ENCODE results near the gene UGP2.

UGP2 gene

DNA sequence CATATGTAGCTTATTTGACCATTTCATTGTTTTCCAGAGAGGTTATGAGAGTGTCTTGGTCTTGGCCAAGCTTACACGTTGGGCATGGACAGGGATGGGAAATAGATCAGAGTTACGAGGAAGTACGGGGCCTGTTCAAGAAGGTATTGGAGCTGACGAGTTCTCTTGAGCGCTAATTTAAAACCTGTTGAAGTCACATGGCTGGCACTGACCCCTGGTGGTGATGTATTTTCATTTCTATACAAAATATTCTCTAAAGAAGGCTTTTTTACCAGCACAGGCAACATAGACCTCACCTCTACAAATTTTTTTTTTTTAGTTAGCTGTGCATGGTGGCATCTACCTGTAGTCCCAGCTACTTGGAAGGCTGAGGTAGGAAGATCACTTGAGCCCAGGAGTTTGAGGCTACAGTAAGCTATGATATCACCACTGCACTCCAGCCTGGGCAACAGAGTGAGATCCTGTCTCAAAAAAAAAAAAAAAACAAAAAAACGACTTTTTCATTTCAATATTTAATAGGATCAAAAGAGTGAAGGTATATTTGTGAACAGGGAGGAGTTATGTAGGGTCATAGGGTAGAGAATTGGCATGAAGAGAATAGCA lies 19.6 kb downstream of the UGP2 start:
- Mint-ChIP-seq H3K36me3 (ENCODE audit: low read depth) (peaks cover 92% of the 10 kb centered on the region), H3K4me1 (ENCODE audit: low read depth) (peaks cover 16% of the 10 kb centered on the region)

DNA sequence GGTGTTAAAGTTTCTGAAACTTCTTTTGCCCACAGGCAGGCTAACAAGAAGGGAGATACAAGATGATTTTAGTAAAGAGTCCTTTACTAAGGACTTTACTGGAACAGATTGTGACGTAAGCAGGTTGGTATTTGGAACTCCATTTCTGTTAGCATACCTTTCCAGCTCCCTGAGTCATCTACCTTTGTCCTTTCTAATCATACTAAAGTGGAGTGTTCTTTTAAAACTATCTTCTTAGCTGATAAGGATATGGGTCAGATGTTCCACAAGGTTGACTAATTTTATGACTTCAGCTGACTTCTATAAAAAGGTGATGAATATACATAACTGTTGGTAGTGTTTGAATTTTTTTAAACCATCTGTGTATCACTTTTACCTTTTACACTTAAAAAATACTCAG lies 21.1 kb downstream of the UGP2 start:
- H3K27me3 Mint-ChIP-seq, result no peaks in the 10 kb centered on the region
- H3K36me3 Mint-ChIP-seq (ENCODE audit: low read depth), result peaks cover 87% of the 10 kb centered on the region
- no peak overlapping the region for H3K27ac Mint-ChIP-seq
- H3K4me3 Mint-ChIP-seq, result no peak overlapping the region
- peaks cover 12% of the 10 kb centered on the region for H3K4me1 Mint-ChIP-seq (ENCODE audit: low read depth)
- intact Hi-C loops (cut with micrococcal nuclease), result loop anchor here (5.0 kb wide), 1 partner anchor 276 kb away; the partner anchor contains the start of genes MDH1 and WDPCP
- no peaks in the 10 kb centered on the region for H3K9me3 Mint-ChIP-seq

More for the DNA sequence above, 19.6 kb downstream of the UGP2 start:
- intact Hi-C loops (cut with micrococcal nuclease), result loop anchor here (1.0 to 5.0 kb wide), 2 partner anchors 169 to 274 kb away; partner anchors contain the start of genes MDH1 and WDPCP
- no peak overlapping the region for H3K27ac Mint-ChIP-seq
- H3K4me3 Mint-ChIP-seq, result no peak overlapping the region
- H3K9me3 Mint-ChIP-seq, result no peaks in the 10 kb centered on the region
- no peaks in the 10 kb centered on the region for H3K27me3 Mint-ChIP-seq

DNA sequence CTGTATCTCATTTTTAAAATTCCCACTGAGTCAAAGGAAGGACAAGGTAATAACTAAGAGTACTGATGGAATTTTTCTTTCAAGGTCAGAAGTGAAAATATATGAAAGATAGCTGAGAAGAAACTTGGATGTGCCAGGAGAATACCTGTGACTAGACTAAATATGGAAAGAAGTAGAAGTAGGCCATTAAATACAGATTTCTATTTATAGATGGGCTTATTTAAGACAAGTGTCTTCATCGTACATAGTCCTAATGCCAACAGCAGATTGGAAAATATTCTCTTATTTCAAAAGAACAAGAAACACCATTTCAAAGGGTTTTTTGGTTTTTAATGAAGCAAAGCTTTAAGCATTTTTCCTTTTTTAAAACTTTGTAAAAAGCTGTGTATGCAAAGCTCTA lies 22.0 kb downstream of the UGP2 start:
- Mint-ChIP-seq H3K36me3 (ENCODE audit: low read depth) (peaks cover 87% of the 10 kb centered on the region), H3K9me3 (no peaks in the 10 kb centered on the region), H3K27me3 (no peaks in the 10 kb centered on the region), H3K4me3 (no peak overlapping the region), H3K4me1 (ENCODE audit: low read depth) (peaks cover 12% of the 10 kb centered on the region), H3K27ac (no peak overlapping the region)
- intact Hi-C loops (cut with micrococcal nuclease), result loop anchor here (5.0 kb wide), 1 partner anchor 276 kb away; the partner anchor contains the start of genes MDH1 and WDPCP

DNA sequence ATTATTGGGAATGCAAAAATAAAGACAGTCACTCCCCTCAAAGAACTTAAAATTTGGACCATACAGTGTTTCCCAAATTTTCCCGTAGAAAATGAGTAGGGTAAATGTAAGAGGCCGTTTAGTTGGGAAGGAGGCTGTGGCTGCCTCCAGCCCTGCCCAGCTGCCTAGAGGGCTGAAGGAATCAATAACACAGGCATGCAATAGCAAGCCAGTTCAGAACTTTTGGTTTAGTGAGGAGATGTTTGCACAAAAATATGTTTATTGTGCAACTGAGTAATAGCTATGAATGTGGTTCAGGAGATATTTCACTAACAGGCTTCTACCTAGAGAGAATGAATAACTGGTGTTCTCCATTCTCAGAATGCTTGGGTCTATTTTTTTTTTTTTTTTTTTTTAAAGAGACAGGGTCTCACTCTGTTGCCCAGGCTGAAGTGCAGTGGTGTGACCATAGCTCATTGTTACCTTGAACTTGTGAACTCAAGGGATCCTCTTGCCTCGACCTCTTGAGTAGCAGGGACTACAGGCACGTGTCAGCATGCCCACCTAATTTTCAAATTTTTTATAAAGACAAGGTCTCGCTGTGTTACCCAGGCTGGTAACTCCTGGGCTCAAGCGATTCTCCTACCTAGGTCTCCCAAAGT lies 23.6 kb downstream of the UGP2 start:
- intact Hi-C loops (cut with micrococcal nuclease), result no loop called here

DNA sequence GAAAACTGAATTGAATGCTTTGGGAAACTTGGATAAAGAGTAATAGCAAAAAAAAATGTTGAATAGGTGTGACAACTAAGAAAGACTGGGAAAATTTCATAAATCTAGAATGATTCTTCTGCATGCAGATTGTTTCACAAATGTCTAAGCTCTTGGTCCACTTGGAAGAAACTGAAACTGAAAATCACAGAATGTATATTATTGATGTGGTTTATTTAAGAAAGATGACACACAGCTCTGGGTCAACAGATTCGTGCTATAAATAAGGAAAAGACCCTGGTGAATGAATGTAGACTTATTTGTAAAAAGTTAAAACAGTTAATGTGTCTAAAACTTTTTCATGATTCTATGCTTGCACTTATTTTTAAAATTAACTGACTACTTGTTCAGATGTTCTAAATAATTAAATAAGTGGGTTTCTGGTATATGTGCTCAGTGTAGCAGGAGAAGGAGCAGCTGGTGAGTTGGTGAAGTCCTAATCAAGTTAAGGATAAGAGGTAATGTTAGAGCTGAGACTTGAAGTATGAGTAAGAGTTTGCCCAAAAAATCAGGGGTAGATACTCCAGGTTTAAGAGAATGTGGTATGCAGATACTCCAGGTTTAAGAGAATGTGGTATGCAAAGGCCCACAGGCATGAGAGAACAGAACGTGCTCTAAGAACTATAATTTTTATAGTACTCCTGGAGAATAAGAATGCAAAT lies 24.5 kb downstream of the UGP2 start:
- Mint-ChIP-seq H3K4me1 (ENCODE audit: low read depth) (peaks cover 9% of the 10 kb centered on the region), H3K9me3 (no peaks in the 10 kb centered on the region), H3K27me3 (no peaks in the 10 kb centered on the region), H3K4me3 (no peak overlapping the region), H3K27ac (no peak overlapping the region), H3K36me3 (ENCODE audit: low read depth) (peaks cover 77% of the 10 kb centered on the region)
- intact Hi-C loops (cut with micrococcal nuclease), result no loop called here

More for the DNA sequence above, 23.6 kb downstream of the UGP2 start:
- H3K4me1 Mint-ChIP-seq (ENCODE audit: low read depth), result peaks cover 12% of the 10 kb centered on the region
- H3K9me3 Mint-ChIP-seq, result no peaks in the 10 kb centered on the region
- H3K36me3 Mint-ChIP-seq (ENCODE audit: low read depth), result peaks cover 77% of the 10 kb centered on the region
- no peaks in the 10 kb centered on the region for H3K27me3 Mint-ChIP-seq
- H3K27ac Mint-ChIP-seq, result no peak overlapping the region
- H3K4me3 Mint-ChIP-seq, result no peak overlapping the region

DNA sequence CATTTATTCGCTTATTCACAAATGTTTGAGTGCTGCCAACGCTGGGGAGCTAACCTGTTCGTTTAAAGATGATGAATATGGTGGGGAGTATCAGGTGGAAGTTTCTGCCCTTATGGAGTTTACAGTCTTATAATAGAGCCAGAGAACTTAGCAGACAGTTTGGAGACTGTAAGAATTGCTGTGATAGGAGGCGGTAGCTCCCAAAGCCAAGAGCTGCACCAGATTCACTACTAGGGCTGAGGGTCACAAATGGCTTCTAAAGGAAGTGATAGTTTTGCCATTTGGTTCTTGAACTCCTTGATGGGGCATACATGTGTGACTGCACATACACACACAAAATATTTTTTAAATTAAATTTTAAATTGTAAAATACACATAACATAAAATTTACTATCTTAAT lies 29.0 kb downstream of the UGP2 start:
- Mint-ChIP-seq H3K4me3 (no peak overlapping the region), H3K27me3 (no peaks in the 10 kb centered on the region), H3K4me1 (ENCODE audit: low read depth) (peaks cover 15% of the 10 kb centered on the region), H3K36me3 (ENCODE audit: low read depth) (peaks cover 79% of the 10 kb centered on the region), H3K9me3 (no peaks in the 10 kb centered on the region), H3K27ac (no peak overlapping the region)
- intact Hi-C loops (cut with micrococcal nuclease), result no loop called here

DNA sequence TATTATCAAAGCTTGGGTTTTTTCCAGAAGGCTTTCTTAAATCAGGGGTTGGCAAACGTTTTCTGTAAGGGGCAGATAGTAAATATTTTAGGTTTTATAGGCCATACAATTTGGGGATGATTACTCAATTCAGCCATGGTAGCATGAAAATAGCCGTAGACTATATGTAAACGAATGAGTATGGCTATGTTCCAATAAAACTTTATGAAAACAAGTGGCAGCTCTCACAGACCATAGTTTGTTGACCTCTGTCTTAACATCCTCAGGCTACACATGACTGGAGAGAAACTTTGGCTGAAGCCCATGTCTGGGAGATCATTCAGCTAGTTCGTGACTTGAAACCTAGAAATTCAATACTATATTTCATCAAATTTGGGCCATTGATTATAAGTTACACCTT lies 30.2 kb downstream of the UGP2 start:
- Mint-ChIP-seq H3K27ac (no peak overlapping the region), H3K4me1 (ENCODE audit: low read depth) (peaks cover 15% of the 10 kb centered on the region), H3K36me3 (ENCODE audit: low read depth) (peaks cover 78% of the 10 kb centered on the region), H3K9me3 (no peaks in the 10 kb centered on the region), H3K4me3 (no peak overlapping the region), H3K27me3 (no peaks in the 10 kb centered on the region)
- intact Hi-C loops (cut with micrococcal nuclease), result no loop called here

DNA sequence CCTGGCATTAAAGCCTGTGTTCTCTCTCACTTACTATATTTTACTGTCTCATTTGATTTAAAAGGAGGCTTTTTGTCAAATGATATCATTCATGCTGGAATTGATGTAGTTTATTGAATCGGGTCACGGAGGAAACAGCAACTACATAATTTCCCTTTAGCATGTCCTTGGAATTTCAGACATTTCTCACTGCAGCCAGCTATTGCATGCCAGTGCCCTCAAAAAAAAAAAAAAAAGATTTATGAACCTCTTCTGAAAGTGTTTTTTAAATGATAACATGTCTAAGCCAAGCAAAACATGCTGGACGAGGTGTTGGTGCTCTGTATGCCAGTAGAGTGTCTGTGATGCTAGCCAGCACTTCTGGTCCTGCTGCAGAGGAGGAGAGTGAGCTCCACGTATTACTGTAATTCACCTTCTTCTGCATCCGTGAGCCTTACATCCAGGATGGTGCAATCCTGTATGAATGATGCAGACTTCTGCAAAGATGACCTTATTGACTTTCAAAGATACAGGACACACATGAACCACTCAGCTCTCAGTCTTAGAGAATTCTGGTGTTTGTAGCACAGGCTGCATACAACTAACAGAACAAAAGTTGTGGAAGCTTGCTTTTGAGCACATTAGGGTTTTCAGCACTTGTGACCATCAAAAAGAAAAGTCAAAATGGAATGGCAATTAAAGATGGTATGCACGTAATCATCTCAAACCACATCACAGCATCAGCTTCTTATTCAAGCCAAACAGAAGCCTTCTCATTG lies 31.1 kb downstream of the UGP2 start:
- Mint-ChIP-seq H3K27ac (no peak overlapping the region), H3K36me3 (ENCODE audit: low read depth) (peaks cover 84% of the 10 kb centered on the region)

DNA sequence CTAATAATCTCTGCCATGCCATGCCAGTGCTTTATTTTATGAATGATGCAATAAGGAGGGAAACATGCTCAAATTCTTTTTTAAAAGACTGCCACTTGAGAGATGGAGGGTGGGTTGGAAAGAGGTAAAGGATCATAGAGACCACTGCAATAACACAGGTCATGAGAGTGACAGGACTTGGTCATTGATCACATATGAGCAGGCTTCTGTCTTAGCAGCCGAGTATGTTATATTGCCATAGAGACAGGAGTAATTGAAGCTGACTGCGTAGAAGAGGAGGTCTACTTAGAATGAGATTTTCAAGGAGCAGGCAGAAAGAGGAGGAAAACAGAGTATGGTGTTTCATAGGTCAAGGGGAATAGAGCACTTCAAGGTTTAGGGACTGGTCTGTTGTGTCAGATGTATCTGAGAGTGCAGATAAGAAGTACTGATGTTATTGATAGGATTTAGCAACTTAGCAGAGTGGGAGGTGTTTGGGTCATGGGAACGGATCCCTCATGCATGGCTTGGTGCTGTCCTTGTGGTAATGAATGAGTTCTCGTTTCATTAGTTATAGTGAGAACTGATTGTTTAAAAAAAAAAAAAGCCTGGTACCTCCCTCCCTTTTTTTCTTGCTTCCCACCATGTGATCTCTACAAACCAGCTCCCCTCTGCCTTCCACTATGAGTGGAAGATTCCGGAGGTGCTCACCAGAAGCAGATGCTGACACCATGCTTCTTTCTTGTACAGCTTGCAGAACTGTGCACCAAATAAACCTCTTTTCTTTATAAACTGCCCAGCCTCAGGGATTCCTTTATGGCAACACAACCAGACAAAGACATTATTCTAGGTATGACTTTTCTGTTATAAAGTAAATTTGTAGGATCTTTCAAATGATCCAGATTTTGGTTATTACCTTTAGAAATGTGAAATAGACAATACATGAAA lies 32.8 kb downstream of the UGP2 start:
- intact Hi-C loops (cut with micrococcal nuclease), result no loop called here
- H3K27ac Mint-ChIP-seq, result no peak overlapping the region
- no peaks in the 10 kb centered on the region for H3K27me3 Mint-ChIP-seq
- no peaks in the 10 kb centered on the region for H3K9me3 Mint-ChIP-seq
- peaks cover 15% of the 10 kb centered on the region for H3K4me1 Mint-ChIP-seq (ENCODE audit: low read depth)
- H3K4me3 Mint-ChIP-seq, result no peak overlapping the region
- H3K36me3 Mint-ChIP-seq (ENCODE audit: low read depth), result peaks cover 73% of the 10 kb centered on the region

More for the DNA sequence above, 31.1 kb downstream of the UGP2 start:
- intact Hi-C loops (cut with micrococcal nuclease), result no loop called here
- no peak overlapping the region for H3K4me3 Mint-ChIP-seq
- H3K27me3 Mint-ChIP-seq, result no peaks in the 10 kb centered on the region
- H3K9me3 Mint-ChIP-seq, result no peaks in the 10 kb centered on the region
- peaks cover 15% of the 10 kb centered on the region for H3K4me1 Mint-ChIP-seq (ENCODE audit: low read depth)

DNA sequence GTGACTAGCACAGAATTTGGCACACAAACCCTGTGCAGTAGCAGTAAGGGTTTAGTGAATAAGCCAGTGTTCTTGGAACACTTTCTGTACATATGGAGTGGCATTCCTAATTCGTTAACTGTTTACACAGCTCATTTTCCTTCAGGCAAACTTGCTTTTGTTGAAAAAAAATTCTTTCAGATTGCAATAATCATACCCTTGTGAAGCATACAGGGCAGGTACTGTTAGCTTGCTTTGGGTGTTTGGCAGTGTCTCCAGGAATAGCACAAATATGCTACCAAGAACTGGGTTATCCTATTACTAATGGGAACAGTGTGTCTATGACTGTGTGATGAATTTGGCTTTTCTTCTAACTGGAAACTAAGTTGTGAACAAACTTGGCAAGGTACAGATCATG lies 33.4 kb downstream of the UGP2 start:
- Mint-ChIP-seq H3K9me3 (no peaks in the 10 kb centered on the region), H3K36me3 (ENCODE audit: low read depth) (peaks cover 78% of the 10 kb centered on the region), H3K4me3 (no peak overlapping the region), H3K4me1 (ENCODE audit: low read depth) (peaks cover 15% of the 10 kb centered on the region), H3K27me3 (no peaks in the 10 kb centered on the region), H3K27ac (peak overlapping the region; percentile 25)
- intact Hi-C loops (cut with micrococcal nuclease), result no loop called here

DNA sequence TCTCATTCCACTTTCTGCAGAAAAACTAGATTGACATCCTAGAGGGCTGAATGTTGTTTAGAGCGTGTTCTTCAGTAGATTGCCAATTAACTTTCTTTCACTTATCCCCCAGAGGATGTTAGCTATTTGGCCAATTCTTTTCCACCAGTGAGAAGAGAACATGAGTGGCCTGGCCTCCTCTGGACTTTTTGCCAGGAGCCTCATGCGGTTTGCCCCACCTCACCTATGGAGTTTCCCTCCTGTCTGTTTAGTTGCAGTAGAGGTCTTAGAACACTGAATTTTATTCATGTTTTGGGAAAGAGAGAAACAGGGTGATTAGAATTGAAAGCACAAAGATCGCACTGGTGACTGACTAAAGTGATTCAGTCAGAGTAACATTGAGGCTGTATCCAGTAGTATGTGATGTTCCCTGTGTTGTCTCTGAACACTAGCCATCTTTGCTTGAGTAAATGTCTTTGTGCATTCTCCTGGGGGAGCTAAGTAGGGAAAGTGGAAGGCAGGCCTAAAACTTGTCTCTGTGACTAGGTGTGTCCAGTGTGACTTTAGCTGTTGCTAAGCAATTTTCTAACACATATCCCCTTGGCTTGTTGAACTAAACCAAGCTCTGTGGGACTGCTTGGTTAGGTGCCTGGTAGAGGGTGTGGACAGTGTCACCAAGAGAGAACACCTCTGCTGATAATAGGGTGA lies 34.0 kb downstream of the UGP2 start:
- H3K4me3 Mint-ChIP-seq, result no peak overlapping the region
- peaks cover 84% of the 10 kb centered on the region for H3K36me3 Mint-ChIP-seq (ENCODE audit: low read depth)
- no peaks in the 10 kb centered on the region for H3K9me3 Mint-ChIP-seq
- peak overlapping the region; percentile 25 for H3K27ac Mint-ChIP-seq
- intact Hi-C loops (cut with micrococcal nuclease), result no loop called here
- H3K4me1 Mint-ChIP-seq (ENCODE audit: low read depth), result peaks cover 15% of the 10 kb centered on the region
- no peaks in the 10 kb centered on the region for H3K27me3 Mint-ChIP-seq

DNA sequence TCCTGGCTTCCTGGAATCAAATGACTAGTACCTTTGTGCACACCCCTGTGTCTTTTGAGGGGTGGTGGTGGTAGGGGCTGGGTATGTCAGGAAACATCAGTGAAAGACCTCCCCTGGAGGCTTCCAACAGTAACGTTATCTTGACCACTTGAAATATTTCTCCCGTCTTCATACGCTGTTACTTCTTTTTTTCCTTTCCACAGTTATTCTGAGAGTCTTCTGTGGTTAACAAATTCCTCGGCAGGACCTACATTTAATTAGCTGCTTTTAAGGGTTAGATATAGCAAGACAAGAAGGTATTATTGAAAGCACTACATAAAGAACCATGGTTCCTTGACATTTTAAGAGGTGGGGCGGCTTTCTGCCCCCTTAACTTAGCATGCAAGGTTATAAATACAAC lies 34.6 kb downstream of the UGP2 start:
- intact Hi-C loops (cut with micrococcal nuclease), result no loop called here
- no peaks in the 10 kb centered on the region for H3K27me3 Mint-ChIP-seq
- peaks cover 15% of the 10 kb centered on the region for H3K4me1 Mint-ChIP-seq (ENCODE audit: low read depth)
- no peak overlapping the region for H3K4me3 Mint-ChIP-seq
- peaks cover 84% of the 10 kb centered on the region for H3K36me3 Mint-ChIP-seq (ENCODE audit: low read depth)
- H3K27ac Mint-ChIP-seq, result no peak overlapping the region
- no peaks in the 10 kb centered on the region for H3K9me3 Mint-ChIP-seq

DNA sequence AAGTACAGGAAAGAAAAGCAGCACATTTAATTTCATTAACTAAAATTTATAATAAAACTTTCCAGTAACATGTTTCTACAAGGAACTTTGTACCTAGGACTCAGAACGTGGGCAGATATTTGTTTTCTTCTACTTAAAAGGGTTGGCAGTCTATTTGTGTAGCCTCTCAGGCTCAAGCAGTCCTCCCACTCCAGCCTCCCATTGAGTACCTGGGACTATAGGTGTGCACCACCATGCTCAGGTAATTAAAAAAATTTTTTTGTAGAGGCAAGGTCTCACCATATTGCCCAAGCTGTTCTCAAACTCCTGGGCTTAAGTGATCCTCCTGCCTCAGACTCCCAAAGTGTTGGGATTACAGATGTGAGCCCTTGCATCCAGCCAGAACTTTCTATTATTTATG lies 36.8 kb downstream of the UGP2 start:
- no peak overlapping the region for H3K27ac Mint-ChIP-seq
- H3K4me1 Mint-ChIP-seq (ENCODE audit: low read depth), result peaks cover 12% of the 10 kb centered on the region
- H3K9me3 Mint-ChIP-seq, result no peaks in the 10 kb centered on the region
- intact Hi-C loops (cut with micrococcal nuclease), result no loop called here
- H3K27me3 Mint-ChIP-seq, result no peaks in the 10 kb centered on the region
- no peak overlapping the region for H3K4me3 Mint-ChIP-seq
- peaks cover 84% of the 10 kb centered on the region for H3K36me3 Mint-ChIP-seq (ENCODE audit: low read depth)

All from dendritic cell treated with granulocyte-macrophage colony-stimulating factor and Interleukin-4, amounts not matched to agents 40 ng/mL and 50 ng/mL, for 4 days (primary cell).